PC-3 (cell line): ENCODE measurements around the gene RAB1A. TPM values are rescaled to one million over a fixed set of nuclear protein-coding genes. Genes with fewer than 3 reads are reported as not detected.

ENCODE experiments used
- ATAC-seq: fragments of 200-7000 bp; cut with Tn5 transposase; 2 replicates; pipeline ENCODE4 v1.9.1; 2020; ENCODE audit warnings: mild to moderate bottlenecking, moderate library complexity
- BruUV-seq: library from RNA; stranded (reverse); fragments of 400-500 nt; replicated peaks from 2 replicates; lab custom pipeline; 2021; lab: Mats Ljungman, UMichigan
- CTCF ChIA-PET: fragments of 300-600 bp; sonication (Branson Sonifier 250); formaldehyde crosslinking; loops from one replicate; lab custom pipeline; 2022; ENCODE audit warnings: antibody characterized with exemption; lab: Charles Lee
- POLR2A ChIA-PET: fragments of 300-600 bp; sonication (Branson Sonifier 250); formaldehyde crosslinking; loops from one replicate; lab custom pipeline; 2022; ENCODE audit warnings: antibody characterized with exemption; ENCODE audit not compliant: unreplicated experiment; lab: Charles Lee
- DNase-seq: peaks from one replicate; pipeline ENCODE4 v3.0.0-alpha.2; 2015
- H2AFZ ChIP-seq: fragments of 300-600 bp; sonication (generic); 2 replicates; pipeline ENCODE4 v1.6.0; 2016; ENCODE audit warnings: antibody characterized with exemption, low read length
- H3F3A ChIP-seq: fragments of 300-600 bp; sonication (generic); one replicate; pipeline ENCODE4 v1.6.0; 2017; ENCODE audit warnings: antibody characterized with exemption, low read length, control low read depth, mild to moderate bottlenecking; ENCODE audit not compliant: unreplicated experiment
- H3K27ac ChIP-seq: fragments of 300-600 bp; sonication (generic); 2 replicates; pipeline ENCODE4 v1.5.1; 2016; ENCODE audit warnings: mild to moderate bottlenecking, low read length
- H3K27me3 ChIP-seq: fragments of 300-600 bp; sonication (generic); 2 replicates; pipeline ENCODE4 v1.6.1; 2016; ENCODE audit warnings: low read length, mixed read lengths
- H3K36me3 ChIP-seq: fragments of 300-600 bp; sonication (generic); 2 replicates; pipeline ENCODE4 v1.6.1; 2016; ENCODE audit warnings: low read depth, mixed run types, low read length, mixed read lengths
- H3K4me1 ChIP-seq: fragments of 300-600 bp; sonication (generic); 2 replicates; pipeline ENCODE4 v1.5.1; 2016; ENCODE audit warnings: low read length; ENCODE audit not compliant: insufficient read depth
- H3K4me2 ChIP-seq: fragments of 300-600 bp; sonication (generic); 2 replicates; pipeline ENCODE4 v1.6.0; 2016; ENCODE audit warnings: low read length
- H3K4me3 ChIP-seq: fragments of 300-600 bp; sonication (generic); 2 replicates; pipeline ENCODE4 v1.5.1; 2016; ENCODE audit warnings: mild to moderate bottlenecking, low read length, mixed read lengths
- H3K79me2 ChIP-seq: fragments of 300-600 bp; sonication (generic); 2 replicates; pipeline ENCODE4 v1.6.1; 2017; ENCODE audit warnings: low read length, mixed read lengths
- H3K9ac ChIP-seq: fragments of 300-600 bp; sonication (generic); 2 replicates; pipeline ENCODE4 v1.6.0; 2016; ENCODE audit warnings: mild to moderate bottlenecking, low read length
- H3K9me2 ChIP-seq: fragments of 300-600 bp; sonication (generic); replicated peaks from 2 replicates; pipeline ENCODE4 v1.6.1; 2016; ENCODE audit warnings: mixed run types, low read length, mixed read lengths
- H3K9me3 ChIP-seq: fragments of 300-600 bp; sonication (generic); 2 replicates; pipeline ENCODE4 v1.6.1; 2016; ENCODE audit warnings: low read length, mixed read lengths
- H4K20me1 ChIP-seq: fragments of 300-600 bp; sonication (generic); 2 replicates; pipeline ENCODE4 v1.6.1; 2016; ENCODE audit warnings: low read length, mixed read lengths
- EZH2 ChIP-seq: fragments of 300-600 bp; sonication (generic); IDR thresholded peaks from one replicate; pipeline ENCODE4 v1.6.1; 2017; ENCODE audit warnings: antibody characterized with exemption, mild to moderate bottlenecking, low read length; ENCODE audit not compliant: unreplicated experiment
- EZH2phosphoT487 ChIP-seq: fragments of 300-600 bp; sonication (generic); IDR thresholded peaks from 2 replicates; pipeline ENCODE4 v1.6.1; 2018; ENCODE audit warnings: mild to moderate bottlenecking, antibody characterized with exemption, low read length, borderline replicate concordance
- intact Hi-C: fragments of 100-400 bp; cut with micrococcal nuclease; formaldehyde crosslinking; loops from 2 replicates; pipeline ENCODE4 v1.9.0; 2023
- total RNA-seq: library from RNA; depleted of rRNA; stranded (reverse); fragments of >200 nt; gene quantifications from 2 replicates; pipeline ENCODE4 v1.2.3, GENCODE V29; 2014
- TF ChIP-seq, protein P1 (sequence below): fragments of 300-600 bp; sonication (generic); conservative IDR thresholded peaks from 2 replicates; pipeline ENCODE4 v1.5.1; 2017; ENCODE audit warnings: antibody characterized with exemption, low read depth, mild to moderate bottlenecking, low read length

RAB1A gene
- total RNA-seq, 1 experiment from 2014 or later, result 96.9 TPM

GRCh38 chr2:65130664-65131175, 814 bp upstream of the RAB1A start:
- no peaks in the 10 kb centered on the region for H3K9me3 ChIP-seq
- H3K27ac ChIP-seq, result peak overlapping the region; percentile 56
- H3F3A ChIP-seq, result no peaks in the 10 kb centered on the region
- H2AFZ ChIP-seq, result peak overlapping the region; percentile 96
- H3K4me1 ChIP-seq, result peaks cover 19% of the 10 kb centered on the region
- ChIA-PET CTCF (interaction anchor here (0.6 to 1.4 kb wide), 7 partner anchors 9 to 378 kb away, joined by 3 to 11 read pairs (median 4); no protein-coding TSS in a partner anchor), POLR2A (interaction anchor here (0.6 to 1.2 kb wide), 5 partner anchors 23 to 989 kb away, joined by 4 to 15 read pairs (median 5); partner anchors contain the start of gene ACTR2)
- no peak for DNase-seq
- H3K27me3 ChIP-seq, result no peaks in the 10 kb centered on the region
- TF ChIP-seq EZH2 (no peak), EZH2phosphoT487 (no peak)
- TF ChIP-seq, protein P1, sequence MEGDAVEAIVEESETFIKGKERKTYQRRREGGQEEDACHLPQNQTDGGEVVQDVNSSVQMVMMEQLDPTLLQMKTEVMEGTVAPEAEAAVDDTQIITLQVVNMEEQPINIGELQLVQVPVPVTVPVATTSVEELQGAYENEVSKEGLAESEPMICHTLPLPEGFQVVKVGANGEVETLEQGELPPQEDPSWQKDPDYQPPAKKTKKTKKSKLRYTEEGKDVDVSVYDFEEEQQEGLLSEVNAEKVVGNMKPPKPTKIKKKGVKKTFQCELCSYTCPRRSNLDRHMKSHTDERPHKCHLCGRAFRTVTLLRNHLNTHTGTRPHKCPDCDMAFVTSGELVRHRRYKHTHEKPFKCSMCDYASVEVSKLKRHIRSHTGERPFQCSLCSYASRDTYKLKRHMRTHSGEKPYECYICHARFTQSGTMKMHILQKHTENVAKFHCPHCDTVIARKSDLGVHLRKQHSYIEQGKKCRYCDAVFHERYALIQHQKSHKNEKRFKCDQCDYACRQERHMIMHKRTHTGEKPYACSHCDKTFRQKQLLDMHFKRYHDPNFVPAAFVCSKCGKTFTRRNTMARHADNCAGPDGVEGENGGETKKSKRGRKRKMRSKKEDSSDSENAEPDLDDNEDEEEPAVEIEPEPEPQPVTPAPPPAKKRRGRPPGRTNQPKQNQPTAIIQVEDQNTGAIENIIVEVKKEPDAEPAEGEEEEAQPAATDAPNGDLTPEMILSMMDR, result no peak
- no peaks in the 10 kb centered on the region for H3K9me2 ChIP-seq
- H3K36me3 ChIP-seq, result no peaks in the 10 kb centered on the region
- peak overlapping the region; percentile 75 for H3K4me3 ChIP-seq
- BruUV-seq, result no TSS peak
- peaks cover 36% of the 10 kb centered on the region for H4K20me1 ChIP-seq
- intact Hi-C loops, result loop anchor here (1.0 to 2.0 kb wide), 4 partner anchors 39 to 96 kb away; partner anchors contain the start of gene ACTR2
- ATAC-seq, result peak; percentile 52
- peaks cover 42% of the 10 kb centered on the region for H3K79me2 ChIP-seq
- peak overlapping the region; percentile 91 for H3K4me2 ChIP-seq
- H3K9ac ChIP-seq, result peak overlapping the region; percentile 74

GRCh38 chr2:65129286-65129825, 550 bp downstream of the RAB1A start:
- TF ChIP-seq, protein P1, result no peak
- TF ChIP-seq EZH2phosphoT487 (no peak), EZH2 (no peak)
- H3K9me2 ChIP-seq, result no peaks in the 10 kb centered on the region
- ChIA-PET POLR2A (interaction anchor here (0.5 to 1.2 kb wide), 9 partner anchors 24 to 535 kb away, joined by 4 to 22 read pairs (median 6); partner anchors contain the start of gene ACTR2), CTCF (interaction anchor here (0.6 to 1.4 kb wide), 6 partner anchors 35 to 64 kb away, joined by 3 to 8 read pairs (median 4); no protein-coding TSS in a partner anchor)
- no peaks in the 10 kb centered on the region for H3K27me3 ChIP-seq
- peak overlapping the region; percentile 78 for H3K27ac ChIP-seq
- DNase-seq (no peak), ATAC-seq (peak; percentile 3; the same call in 1 of the 2 replicates)
- H3K4me3 ChIP-seq, result peak overlapping the region; percentile 100
- intact Hi-C loops, result no loop called here
- no peaks in the 10 kb centered on the region for H3F3A ChIP-seq
- H2AFZ ChIP-seq, result peak overlapping the region; percentile 78
- H3K4me2 ChIP-seq, result peak overlapping the region; percentile 81
- no TSS peak for BruUV-seq
- peaks cover 50% of the 10 kb centered on the region for H4K20me1 ChIP-seq
- H3K79me2 ChIP-seq, result peaks cover 56% of the 10 kb centered on the region
- peak overlapping the region; percentile 99 for H3K9ac ChIP-seq
- H3K36me3 ChIP-seq, result no peaks in the 10 kb centered on the region
- peaks cover 19% of the 10 kb centered on the region for H3K4me1 ChIP-seq
- H3K9me3 ChIP-seq, result no peaks in the 10 kb centered on the region
